Lower leg skin (tissue), 4 donors: Measurements from ENCODE around the gene MBOAT1. TPM values are rescaled to one million over a fixed set of nuclear protein-coding genes. Genes with fewer than 3 reads are reported as not detected.
"Not testable (repeated sequence)": the region's sequence is repeated elsewhere in the genome, so short reads cannot be mapped to it uniquely, and the experiment has no call there.

Experiments
- DNase-seq, 2 donors: peaks; one replicate each; pipeline ENCODE4 v3.0.0-alpha.2; 2019; ENCODE audit warnings: low spot score in 2 of 2
- H3K4me3 ChIP-seq: fragments of 200-600 bp; sonication (generic); 2 replicates; pipeline ENCODE4 v1.5.1; 2017; ENCODE audit warnings: mild to moderate bottlenecking, low read depth; ENCODE audit not compliant: poor library complexity, severe bottlenecking
- POLR2A ChIP-seq, 2 donors: fragments of 450-650 bp; IDR thresholded peaks; one replicate each; pipeline ENCODE4 v1.6.1; 2016 to 2017; ENCODE audit warnings: antibody characterized with exemption in 2 of 2, mild to moderate bottlenecking in 1 of 2, moderate library complexity in 1 of 2
- WGBS, 2 donors: methylation state at CpG; one replicate each; pipeline ENCODE4 v1.1.5; 2018; 5-methylcytosine and 5-hydroxymethylcytosine counted together
- intact Hi-C: fragments of 100-400 bp; cut with DNase I; formaldehyde crosslinking; loops from one replicate; pipeline ENCODE4 v1.15.0; 2023; ENCODE audit warnings: low total_unique reads
- total RNA-seq, 4 donors: library from RNA; depleted of rRNA; stranded (reverse); fragments of >200 nt; gene quantifications; one replicate each; pipeline ENCODE4 v1.1.0, GENCODE V29; 2016
- TF ChIP-seq, protein P1 (sequence below), 3 donors: fragments of 450-650 bp; IDR thresholded peaks; one replicate each; pipeline ENCODE4 v1.5.1; 2016; ENCODE audit warnings: antibody characterized with exemption in 3 of 3, mild to moderate bottlenecking in 3 of 3, moderate library complexity in 2 of 3

Gene MBOAT1
- total RNA-seq, 4 donors from 2014 or later: 5.8 to 8.2 (median 6.6) TPM

DNA sequence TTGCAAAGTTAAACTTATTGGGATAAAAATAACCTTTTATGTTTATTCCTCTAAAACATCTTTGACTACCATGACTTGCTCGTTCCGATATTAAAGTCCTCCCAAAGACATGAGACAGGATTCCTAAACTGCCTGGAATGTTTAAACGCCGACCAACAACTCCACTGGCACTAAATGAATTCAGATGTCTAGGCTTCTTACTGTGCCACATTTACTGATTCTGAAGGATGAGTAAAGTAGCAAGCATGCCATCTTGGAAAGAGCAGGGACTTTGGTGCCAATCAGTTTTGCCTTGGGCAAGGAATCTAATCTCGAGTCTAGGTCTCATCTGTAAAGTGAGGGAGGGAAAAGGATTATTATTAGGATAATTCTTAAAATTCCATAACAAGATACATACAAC, 25.3 kb downstream of the MBOAT1 start:
- H3K4me3 ChIP-seq: no peak overlapping the region
- DNase-seq: no peak
- WGBS, 2 donors: 33 to 36% methylated on average over 5 of the region's 5 CpGs
- intact Hi-C loops: no loop called here
- no peak for TF ChIP-seq POLR2A (IDR thresholded peaks at IDR 0.05)
- TF ChIP-seq, protein P1, sequence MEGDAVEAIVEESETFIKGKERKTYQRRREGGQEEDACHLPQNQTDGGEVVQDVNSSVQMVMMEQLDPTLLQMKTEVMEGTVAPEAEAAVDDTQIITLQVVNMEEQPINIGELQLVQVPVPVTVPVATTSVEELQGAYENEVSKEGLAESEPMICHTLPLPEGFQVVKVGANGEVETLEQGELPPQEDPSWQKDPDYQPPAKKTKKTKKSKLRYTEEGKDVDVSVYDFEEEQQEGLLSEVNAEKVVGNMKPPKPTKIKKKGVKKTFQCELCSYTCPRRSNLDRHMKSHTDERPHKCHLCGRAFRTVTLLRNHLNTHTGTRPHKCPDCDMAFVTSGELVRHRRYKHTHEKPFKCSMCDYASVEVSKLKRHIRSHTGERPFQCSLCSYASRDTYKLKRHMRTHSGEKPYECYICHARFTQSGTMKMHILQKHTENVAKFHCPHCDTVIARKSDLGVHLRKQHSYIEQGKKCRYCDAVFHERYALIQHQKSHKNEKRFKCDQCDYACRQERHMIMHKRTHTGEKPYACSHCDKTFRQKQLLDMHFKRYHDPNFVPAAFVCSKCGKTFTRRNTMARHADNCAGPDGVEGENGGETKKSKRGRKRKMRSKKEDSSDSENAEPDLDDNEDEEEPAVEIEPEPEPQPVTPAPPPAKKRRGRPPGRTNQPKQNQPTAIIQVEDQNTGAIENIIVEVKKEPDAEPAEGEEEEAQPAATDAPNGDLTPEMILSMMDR (IDR thresholded peaks at IDR 0.05): no peak

DNA sequence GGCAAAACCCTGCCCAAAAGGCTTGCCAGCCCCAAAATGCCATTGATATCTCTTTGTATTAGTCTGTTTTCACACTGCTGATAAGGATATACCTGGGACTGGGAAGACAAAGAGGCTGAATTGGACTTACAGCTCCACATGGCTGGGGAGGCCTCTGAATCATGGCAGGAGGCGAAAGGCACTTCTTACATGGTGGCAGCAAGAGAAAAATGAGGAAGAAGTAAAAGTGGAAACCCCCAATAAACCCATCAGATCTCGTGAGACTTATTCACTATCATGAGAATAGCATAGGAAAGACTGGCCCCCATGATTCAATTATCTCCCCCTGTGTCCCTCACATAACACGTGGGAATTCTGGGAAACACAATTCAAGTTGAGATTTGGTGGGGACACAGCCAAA, 28.6 kb downstream of the MBOAT1 start:
- intact Hi-C loops: no loop called here
- no peak overlapping the region for H3K4me3 ChIP-seq
- no peak for DNase-seq
- WGBS, 2 donors: 97 to 98% methylated on average over 3 of the region's 3 CpGs
- TF ChIP-seq, protein P1 (IDR thresholded peaks at IDR 0.05): no peak
- no peak for TF ChIP-seq POLR2A (IDR thresholded peaks at IDR 0.05)

DNA sequence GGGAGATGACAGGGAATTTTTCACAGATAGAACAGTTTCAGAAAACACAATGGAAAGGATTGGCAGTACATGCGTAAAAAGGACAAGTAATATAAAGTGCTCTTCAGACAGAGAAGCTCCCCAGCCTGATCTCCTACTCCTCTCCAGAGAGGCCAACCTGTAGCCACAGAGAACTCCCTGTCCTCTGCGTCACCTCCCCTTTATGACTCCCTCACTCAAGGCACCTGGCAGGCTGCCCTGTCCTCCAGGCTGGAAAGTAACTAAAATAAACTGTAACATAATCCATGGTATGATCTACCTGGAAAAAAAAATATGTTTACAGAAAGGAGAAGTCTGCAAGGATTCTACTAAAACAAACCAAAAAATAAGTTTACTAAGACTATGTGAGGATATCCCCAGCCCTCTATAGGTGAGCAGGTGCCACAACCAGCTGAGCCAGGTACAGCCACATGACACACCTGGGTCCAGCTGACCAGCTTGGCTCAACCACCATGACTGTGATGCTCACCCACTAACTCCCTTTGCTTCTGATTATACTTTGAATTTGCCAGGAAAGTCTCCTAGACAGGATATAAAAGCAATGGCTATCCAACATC, 29.2 kb downstream of the MBOAT1 start:
- no peak overlapping the region for H3K4me3 ChIP-seq
- DNase-seq: no peak
- 64 to 75% methylated on average over 2 of the region's 2 CpGs for WGBS, 2 donors
- intact Hi-C loops: no loop called here
- no peak for TF ChIP-seq POLR2A (IDR thresholded peaks at IDR 0.05)
- TF ChIP-seq, protein P1 (IDR thresholded peaks at IDR 0.05): no peak

DNA sequence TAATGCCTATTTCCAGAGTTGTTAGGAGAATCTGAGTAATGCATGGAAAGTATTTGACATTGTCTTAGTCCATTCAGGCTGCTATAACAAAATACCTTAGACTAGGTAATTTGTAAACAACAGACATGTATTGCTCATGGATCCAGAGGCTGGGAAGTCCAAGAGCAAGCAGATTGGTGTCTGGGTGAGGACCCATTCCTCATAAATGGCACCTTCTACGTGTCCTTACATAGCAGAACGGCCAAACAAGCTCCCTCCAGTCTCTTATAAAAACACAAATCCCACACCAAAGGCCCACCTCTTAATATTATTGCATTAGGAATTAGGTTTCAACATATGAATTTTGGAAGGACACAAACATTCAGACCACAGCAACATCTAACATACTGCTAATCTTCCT, 30.2 kb downstream of the MBOAT1 start:
- intact Hi-C loops: no loop called here

DNA sequence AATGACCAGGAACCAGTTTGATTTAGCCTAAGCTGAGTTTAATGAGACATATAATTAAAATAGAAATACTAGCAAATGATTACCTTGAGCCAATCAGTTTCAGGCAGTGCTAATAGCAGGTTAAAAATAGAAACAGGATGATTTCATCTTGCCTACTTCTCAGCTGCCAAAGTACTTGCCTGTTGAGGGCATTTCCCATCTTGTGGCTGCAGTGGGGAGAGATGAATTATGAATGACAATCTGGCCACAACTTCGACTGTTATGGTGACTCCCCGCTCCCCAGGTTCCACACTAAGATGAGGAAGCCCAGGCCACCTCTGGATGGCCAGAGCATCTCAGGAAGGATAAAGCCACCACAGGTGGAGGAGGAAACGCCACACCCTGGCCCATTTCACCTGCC, 31.3 kb downstream of the MBOAT1 start:
- intact Hi-C loops: no loop called here

More for the DNA sequence above, 30.2 kb downstream of the MBOAT1 start:
- 97 to 100% methylated on average over 2 of the region's 2 CpGs for WGBS, 2 donors
- no peak overlapping the region for H3K4me3 ChIP-seq
- no peak for DNase-seq
- TF ChIP-seq, protein P1 (IDR thresholded peaks at IDR 0.05): no peak
- no peak for TF ChIP-seq POLR2A (IDR thresholded peaks at IDR 0.05)

DNA sequence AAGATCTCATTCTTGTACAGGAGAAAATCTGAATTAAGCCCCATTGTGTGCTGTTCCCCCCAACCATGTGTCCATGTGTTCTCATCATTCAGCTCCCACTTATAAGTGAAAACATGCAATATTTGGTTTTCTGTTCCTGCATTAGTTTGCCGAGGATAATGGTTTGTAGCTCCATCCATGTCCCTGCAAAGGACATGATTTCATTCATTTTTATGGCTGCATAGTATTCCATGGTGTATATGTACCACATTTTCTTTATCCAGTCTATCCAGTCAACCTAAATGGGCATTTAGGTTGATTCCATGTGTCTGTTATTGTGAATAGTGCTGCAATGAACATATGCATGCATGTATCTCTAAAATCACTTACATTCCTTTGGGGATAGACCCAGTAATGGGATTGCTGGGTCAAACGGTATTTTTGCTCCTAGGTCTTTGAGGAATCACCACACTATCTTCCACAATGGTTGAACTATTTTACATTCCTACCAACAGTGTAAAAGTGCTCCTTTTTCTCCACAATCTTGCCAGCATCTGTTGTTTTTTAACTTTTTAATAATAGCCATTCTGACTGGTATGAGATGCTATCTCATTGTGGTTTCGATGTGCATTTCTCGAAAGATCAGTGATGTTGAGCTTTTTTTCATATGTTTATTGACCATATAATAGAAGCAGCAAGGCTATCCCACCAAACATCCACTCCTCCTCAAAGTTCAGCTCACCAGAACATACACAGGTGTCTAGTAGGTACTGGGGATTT, 32.8 kb downstream of the MBOAT1 start:
- DNase-seq, H3K4me3 ChIP-seq, intact Hi-C loops: not testable (repeated sequence)
- WGBS, 2 donors: 84 to 86% methylated on average over 4 of the region's 4 CpGs

More for the DNA sequence above, 31.3 kb downstream of the MBOAT1 start:
- 71 to 74% methylated on average over 3 of the region's 3 CpGs for WGBS, 2 donors
- H3K4me3 ChIP-seq: no peak overlapping the region
- TF ChIP-seq POLR2A (IDR thresholded peaks at IDR 0.05): no peak
- TF ChIP-seq, protein P1 (IDR thresholded peaks at IDR 0.05): no peak
- DNase-seq: no peak
